HG03175 (cell line): ENCODE measurements around the gene SIX3.

Experiments used
- ATAC-seq: cut with Tn5 transposase; IDR thresholded peaks from one replicate; pipeline ENCODE4 v1.9.1; 2021; ENCODE audit warnings: mild to moderate bottlenecking, moderate library complexity; ENCODE audit not compliant: unreplicated experiment

Gene SIX3

DNA sequence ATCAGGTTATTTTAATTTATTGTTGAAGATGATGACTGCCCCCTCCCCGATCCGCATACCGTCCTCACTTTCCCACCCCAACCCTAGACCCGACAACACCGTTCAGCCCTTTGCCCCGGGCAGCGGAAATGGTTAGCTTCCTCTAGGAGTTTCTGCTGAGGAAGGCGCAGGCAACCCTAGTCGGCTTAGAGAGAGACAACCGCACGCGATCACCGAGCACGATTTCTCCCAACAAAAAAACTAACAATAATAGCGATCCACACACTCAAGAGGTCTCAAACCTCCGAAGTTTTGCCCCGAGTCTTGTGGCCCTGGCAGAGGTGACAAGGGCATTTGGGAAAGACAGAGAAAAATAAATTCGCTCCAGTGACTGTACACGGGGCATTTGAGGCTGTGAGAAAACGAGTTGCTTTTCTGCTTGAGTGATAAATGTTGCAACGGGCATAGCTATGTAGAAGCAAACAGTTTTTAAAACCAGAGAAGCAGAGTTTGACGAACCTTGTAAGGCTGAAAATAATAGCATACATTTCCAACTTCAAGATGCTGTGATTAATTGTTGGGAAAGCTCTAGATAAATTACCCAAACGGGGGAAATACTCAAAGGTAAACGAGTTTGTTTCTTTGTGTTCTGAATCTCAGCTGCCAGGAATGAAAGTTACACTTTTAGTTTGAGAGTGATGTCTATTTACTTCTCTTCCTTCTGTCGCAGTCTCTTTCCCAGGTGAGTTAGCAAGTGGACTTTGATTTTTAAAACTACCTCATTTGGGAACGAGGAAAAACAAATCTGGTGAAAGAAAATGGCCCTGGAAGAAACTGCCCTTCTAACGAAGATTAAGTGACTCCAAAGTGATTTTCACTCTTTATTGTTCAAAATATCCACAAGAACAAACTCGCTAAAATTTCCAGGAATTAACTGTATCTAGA is 11.0 kb upstream of the SIX3 start:
- no peak for ATAC-seq

DNA sequence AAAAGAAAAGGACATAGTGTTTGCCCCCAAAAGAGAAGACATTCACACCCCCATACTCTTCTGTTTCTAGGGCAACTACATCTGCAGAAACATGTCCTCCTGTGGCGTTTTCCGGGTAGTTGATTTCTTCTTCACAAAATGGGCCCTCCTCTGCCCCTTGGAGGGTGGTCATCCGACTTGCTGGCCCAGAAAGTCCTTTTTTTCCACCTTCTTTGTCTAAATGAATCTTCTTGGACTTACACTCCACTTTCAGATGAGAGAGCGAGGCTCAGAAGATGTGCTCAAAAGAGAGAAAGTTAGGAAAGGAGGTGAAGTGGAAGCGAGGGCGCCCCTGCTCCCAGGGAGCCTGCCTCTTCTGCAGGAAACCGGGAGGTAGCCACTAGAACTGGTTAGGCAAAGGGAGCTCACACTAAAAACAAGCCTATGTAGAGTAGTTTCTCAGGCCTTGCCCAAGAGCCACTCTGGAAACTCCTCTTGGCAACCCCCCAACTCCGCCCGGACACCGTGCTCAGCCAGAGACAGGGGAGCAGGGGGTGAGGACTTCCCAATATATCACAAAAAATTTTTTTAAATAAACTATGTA is 10.2 kb upstream of the SIX3 start:
- ATAC-seq: no peak

DNA sequence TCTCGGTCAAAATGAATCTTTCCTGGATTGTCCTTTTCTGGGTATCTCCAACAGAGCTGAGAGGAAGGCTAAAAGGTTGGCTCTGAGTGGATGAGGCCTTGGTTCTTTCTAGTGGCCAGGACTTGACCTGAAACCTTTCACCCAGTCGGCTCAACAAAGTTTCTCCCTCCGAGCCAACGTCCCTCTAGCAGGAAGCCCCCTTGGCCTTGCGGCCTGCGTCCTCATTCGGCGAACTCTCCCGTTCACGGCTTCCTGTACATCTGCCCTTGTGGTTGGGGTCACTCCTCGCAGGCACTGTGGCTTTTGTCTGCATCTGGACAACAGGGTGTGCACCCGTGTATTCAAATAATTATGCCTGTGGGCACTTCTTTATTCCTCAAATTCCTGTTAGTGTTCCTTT is 9.4 kb upstream of the SIX3 start:
- ATAC-seq: no peak

DNA sequence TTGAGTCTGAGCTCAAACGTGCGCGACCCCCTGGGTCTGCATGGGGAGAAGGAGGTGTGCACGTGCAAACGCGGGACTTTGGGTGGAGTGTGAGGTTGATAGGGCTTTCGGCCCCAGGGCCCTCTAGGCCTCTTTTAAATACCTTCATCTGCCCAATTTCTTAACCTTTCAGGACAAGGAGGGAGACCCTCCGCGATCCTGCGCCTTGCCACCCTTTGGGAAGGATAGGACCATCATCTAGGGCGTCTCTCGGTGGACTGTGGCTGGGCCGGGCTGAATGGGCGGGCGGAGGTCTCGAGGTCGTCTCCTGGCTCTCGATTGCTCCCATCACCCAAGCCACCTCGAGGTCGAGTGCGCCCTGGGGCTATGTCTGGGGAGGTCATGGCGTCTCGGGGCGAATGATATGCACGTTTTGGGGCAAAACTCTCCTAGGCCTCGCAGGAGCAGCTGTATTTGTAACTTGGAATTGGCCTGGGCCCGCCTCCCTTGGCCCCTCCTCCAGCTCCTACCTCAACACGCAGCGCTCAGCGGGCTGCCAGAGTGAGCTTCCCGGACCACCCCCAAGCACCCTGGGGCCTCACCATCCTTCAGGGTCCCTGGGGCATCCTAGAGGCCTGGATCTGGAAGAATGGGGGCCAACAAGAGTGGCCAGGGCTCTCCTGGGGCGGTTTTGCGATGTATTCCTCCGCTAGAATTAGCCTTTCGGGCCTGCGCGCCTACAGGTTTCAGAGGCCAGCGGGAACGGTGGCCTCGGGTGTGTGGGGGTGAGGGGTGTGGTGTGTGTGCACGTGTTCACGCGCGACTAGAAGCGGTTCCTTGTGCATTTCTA is 8.7 kb upstream of the SIX3 start:
- ATAC-seq: no peak

DNA sequence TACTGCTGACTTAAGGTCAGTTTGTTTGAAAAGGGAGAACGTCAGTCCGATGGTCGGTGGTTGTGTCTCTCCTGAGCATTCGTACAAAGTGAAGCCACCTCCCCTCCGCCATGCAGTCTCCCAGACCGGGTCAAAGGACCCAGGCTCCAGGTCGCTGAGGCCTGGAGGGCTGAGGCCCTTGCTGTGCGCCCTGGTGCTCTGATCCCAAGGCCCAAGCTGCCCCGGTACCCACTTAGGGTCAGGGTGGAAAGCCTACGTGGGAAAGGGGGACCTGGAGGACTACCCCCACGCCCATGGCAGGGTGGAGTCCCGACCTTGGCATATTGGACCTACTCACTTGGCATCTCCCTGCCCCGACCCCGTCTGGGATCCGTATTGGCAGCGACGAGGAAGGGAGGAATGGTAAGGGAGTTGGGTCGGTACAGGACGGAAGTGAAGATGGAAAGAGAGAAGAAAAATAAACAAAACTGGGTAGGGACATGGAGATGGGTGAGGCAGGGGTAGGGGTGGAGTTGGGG is 8.0 kb upstream of the SIX3 start:
- ATAC-seq: no peak

DNA sequence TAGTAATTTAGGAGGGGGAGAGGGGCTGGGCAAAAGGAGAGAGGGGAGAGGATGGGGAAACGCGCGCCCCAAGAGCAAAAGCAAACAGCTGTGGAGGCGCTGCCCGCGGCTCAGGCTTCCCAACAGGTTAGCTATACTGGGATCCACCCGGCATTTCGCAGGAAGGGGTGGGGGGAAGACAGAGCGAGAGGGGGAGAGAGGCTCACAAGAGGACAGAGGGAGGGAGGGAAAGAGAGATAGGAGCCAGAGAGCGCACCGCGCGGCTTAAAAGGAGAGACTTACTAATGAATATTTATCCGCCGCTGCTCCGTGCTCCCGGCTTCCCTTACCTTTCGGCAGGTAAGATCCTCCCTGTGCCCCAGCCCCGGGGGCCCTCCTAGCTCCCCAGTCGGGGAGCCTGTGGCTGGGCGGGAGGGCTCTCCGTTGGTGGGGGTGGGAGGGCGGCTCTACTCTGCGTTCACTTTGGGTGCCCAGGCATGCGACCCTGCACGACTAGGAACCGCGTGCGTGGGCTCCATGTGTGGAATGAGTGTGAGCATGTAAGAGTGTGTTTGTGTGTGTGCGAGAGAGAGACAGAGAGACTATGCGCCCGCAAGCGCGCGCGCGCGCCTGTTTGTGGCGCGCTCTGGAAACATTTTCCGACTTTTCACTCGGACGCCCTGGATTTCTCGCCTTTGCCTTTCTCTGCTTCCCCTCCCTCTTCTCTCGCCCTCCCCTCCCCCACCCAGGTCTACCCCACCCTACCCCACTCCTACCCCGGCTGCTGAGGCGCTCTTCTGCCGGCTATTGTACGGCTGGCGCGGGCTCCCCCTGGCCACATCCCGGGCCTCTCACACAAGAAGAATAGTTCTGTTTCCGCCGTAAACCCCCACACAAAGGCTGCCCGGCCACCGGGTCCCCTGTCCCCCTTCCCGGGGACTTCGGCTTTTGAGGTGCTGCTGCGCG is 7.2 kb upstream of the SIX3 start:
- no peak for ATAC-seq

DNA sequence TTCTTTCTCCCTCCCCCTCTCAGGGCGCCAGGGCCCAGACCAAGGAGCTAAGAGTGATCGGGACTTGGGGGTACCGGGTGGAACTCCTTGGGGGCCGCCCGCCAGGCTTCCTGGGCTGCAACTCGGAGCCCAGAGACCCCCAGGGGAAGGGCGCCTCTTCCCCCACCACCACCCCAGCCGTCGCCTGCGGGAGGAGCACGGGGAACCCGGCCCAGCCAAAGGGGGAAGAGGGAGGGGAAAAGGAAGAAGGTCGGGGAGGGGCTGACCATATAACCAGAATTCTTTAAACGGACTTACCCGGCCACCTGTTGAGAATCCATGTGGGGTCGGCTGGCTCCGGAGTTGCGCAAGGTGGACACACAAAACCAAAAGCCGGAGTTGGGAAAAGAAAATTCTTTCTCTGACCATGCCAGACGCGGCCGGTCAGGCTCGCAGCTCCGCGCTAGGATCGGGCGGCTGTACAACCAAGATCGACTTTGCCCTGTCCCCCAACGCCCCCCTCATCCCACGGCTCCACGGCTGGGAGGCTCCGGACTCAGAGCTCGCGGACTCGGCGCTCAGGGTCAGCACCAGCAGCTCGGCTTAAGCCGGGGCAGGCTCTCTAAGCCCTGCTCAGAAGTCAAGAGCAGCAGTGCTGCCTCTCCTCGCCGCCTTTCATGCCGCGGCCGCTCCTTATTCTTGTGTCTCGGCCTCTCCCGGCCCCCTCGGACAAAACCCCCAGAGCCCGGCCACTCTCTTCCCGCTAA is 6.3 kb upstream of the SIX3 start:
- ATAC-seq: no peak

DNA sequence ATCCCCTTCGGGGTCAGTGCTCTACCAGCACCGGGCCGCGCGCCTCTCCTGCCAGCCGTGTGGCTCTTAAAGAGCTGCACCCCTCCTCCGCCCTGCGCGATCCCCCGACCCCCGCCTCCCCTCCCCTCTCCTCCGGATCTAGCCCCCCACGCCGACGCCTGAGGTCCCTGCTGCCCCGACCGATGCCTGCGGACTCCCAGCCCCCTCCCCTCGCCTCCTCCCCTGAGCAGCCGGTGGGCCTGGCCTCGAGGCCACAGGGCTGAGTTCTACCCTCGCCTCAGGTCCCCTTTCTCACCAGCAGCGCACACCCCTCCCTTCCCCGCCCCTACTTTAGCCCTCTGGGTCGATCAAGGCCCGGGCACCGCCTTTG is 5.8 kb upstream of the SIX3 start:
- ATAC-seq: no peak

DNA sequence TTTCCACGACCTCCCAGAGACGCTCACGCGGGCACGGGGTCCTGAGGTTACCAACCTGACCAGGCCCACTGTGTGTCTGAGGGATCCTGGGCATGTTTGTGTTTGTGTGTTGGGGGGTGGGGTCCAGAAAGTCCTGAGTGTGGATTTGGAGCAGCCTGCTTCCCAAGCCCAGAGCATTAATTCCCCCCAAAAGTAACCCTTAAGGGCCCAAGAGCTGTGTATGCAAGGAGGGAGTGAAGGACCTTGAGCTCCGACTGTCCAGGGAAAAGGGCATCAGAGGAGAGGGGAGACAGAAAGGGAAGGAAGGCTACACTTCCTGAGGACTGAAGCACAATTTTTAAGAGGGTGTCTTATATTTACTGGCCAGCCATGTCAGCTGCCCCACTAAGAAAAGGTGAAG is 5.2 kb upstream of the SIX3 start:
- no peak for ATAC-seq

DNA sequence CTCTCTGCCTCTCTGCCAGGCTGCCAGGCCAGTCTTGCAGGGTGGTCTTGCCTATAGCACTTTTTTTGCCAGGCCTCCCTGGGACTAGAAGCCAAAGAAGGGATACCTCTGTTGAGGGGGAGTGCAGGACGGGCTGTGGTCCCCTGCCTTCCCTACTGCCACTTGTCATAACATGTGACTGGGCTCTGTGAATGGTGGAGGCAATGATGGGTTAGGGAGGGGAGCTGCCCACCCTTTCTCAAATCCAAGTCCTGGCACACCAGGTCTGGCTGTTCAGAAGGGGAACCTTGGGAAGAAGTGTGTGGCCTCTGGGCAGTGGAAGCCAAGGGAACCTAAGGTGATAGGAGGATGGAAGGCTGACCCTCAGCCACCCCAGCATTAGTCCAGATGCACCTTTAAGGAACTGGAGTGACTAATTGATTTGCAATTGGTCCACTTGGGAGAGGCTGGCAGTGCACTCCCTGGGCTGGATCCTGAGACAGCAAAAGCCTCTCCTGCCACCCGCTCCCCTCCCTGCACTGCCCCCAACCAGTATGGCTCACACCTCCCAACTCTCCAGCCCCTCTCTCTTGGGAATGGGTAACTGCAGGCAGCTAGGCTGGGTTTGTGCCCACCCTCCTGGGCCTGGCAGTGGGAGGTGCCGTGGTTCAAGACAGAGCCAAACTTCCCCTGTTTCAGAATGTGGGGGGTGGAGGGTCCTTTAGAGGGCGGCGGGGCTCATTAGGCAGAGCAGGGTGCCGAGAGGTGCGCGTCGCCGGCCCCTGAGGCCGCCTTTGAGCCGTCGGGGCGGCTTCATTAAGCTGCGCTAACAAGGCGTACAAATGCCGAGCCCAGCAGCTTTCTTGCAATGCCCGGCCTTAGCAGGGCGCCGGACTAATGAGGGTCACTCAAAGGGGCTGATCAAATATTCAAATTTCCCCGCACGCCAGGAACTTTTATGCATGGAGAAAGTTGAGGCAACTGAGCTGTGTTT is 4.5 kb upstream of the SIX3 start:
- ATAC-seq: no peak

DNA sequence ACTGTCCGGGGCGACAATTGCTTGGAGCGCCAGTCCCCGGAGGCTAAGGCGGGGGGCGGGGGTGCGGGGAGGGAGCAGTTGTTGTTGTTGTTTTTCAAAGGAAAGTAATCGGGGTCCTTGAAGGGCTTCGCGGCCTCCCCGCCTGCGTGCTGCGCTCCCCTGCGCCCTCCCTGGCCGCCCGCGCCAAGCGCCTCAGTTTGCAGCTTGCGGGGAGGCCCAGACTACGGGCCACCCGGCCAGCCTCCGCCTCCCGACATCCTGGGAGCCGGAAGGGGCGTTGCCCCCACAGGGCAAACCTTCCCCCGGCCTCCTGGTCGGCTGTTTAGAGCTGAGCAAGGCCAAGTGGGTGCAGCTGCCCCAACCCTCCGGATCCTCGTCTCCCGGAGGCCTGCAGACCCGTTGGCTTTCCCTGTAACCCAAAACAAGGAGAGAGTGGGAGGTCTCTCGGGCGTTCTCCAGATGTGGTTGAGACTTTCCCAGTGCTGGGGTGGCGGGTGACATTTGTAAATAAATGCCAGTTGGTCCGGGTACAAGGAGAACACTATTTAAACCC is 3.7 kb upstream of the SIX3 start:
- no peak for ATAC-seq

DNA sequence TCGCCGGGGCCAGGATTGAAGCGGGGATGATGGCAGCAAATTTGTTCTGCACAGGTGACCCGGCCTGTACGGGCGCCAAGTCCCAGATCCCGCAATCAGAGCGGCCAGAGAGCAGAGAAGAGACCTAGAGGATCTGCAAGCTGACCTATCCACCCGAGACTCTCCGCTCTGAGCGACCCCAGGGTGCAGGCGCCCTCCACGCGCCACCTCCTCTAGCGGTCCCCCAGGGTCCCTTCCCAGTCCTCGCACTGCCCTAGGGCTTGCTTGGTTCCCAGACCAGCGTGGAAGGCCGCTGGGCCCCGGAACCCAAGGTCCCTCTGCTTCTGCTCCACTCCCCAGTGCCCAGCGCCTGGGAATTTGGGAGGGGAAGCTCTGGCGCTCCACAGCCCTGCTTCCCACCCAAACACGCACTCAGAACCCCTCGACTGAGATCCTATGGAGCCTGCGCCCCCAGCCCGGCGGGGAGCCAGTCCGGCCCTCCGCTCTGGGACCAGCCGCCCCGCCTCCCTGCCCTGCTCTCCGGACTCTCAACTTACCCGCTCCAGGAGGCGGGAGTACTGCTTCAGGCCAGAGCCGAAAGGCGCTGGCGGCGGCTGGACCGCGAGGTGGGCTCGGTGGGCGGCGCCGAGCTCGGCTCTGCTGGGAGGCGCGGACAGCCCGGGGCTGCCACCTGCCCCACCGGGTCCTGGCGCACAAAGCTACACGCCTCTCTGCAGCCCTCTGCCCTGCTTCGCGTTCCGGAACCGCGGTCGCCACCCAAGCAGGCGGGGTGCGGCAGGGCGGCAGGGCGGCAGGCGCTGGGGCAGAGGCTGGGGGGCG is 3.0 kb upstream of the SIX3 start:
- ATAC-seq: no peak

DNA sequence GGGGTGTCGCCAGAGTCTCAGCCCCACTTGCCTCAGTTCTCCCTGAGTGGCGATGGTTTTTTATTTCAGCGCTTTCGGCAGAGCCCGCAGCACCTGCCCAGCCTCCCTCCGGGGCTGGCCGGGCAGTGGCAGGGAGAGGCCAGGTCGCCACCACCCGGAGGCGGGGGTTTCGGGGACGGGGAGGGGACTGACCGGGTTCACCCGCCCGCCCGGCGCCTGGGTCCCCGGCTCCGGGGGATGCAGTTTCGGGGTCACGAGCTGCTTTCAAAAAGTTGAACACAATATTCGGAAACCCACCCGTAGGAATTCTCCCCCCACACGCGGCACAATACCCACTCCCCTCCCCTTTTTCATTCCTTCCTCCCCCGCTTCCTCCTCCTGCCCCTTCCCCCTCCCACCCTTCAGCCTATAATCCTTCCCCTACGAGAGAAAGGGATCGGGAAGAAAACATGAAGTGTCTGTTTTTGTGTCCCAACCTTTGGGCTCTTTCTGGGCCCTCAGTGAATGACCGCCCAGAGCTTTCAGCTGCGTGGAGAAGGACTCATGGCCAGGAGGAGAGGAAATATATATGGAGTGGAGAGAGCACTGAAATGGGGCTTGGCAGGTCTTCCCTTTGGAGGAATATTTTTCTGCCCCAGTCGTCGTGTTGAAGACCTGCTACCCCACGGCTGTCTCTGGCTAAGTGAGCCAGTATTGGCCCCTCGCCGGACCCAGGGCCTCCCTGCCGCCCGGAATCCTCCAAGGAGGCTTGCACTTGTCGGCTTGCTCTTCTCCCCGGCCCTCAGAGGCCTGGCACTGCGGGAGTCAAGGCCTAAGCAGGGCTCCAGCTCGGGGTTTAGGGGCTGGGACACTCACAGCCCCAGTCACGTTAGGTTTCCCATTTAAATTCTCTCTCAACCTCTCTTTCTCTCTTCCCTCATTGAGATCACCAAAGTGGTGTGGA is 2.1 kb upstream of the SIX3 start:
- no peak for ATAC-seq

DNA sequence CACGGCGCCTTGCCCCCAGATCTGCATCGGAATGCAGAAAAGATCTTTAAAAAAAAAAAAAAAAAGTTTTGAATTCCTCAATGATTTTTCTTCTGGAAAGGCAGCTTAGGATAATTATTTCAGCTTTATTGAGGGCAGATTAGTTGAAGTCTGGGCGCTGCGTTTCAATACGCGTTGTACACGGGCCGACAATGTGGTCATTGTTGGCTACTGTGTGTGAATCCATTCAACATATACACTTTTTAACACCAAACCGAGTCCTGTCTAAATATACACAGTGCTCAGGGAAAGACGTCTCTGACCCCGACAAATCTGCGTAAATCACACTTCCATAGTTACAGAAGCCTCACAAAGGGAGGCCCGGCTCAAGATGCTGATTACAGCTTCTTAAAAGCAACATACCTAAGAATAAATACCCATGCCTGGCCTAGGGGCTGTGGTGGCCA is 1.4 kb upstream of the SIX3 start:
- ATAC-seq: no peak

DNA sequence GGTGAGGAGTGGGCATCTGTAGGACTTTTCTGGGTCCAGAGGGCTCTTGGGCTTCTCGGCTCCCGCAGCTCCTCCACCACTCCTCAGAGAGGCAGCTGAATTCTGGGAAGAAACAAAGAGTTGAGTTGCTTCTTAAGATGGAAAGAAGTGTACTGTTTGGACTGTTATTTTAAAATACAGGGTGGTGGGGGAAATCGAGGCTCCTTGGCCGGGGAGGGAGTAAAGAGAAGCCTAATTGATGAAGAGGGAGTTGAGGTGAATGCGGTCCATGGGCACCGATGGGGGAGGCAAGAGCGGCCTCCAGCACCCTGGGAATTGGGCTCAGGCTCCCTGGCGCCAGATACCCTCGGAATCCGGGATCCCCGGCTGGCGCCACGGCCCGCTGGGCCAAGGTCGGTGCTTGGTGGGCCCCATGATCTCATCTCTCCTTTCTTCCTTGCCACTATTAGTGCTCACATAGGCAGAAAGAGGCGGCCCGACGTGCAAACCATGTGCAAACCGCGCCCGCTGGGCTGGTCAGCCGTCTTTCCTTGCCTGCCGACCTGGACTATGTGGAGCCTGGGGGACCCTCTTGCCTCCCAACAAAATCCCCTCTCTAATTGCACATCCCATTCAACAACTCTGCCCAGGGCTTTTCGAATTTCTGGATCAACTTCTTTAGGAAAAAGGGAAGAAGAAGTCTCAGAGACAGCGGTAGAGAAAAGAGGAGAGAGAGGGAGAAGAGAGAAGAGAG is 604 bp upstream of the SIX3 start:
- ATAC-seq: no peak
